Measurements from ENCODE around the gene KRTAP4-8. TPM values are rescaled to one million over a fixed set of nuclear protein-coding genes. Genes with fewer than 3 reads are reported as not detected.
"Not testable (repeated sequence)": the region's sequence is repeated elsewhere in the genome, so short reads cannot be mapped to it uniquely, and the experiment has no call there.

KRTAP4-8 gene
- total RNA-seq, 1 experiment from 2014 or later: not detected

- no peak overlapping the region for H3K4me2 ChIP-seq (ENCODE audit: low read depth, low read length, poor library complexity, severe bottlenecking)
- no peak overlapping the region for H2AFZ ChIP-seq (ENCODE audit: low read length)
- no peaks in the 10 kb centered on the region for H3K36me3 ChIP-seq (ENCODE audit: insufficient read depth, low read length)
- H3K9me2 ChIP-seq (replicated peaks; ENCODE audit: insufficient read depth, low read length): no peaks in the 10 kb centered on the region
- H3K9ac ChIP-seq (ENCODE audit: low read length): no peak overlapping the region
- no peaks in the 10 kb centered on the region for H3K9me3 ChIP-seq (ENCODE audit: low read length)
- H4K20me1 ChIP-seq (ENCODE audit: insufficient read depth, low read depth, low read length): no peaks in the 10 kb centered on the region
- H3K4me1 ChIP-seq (ENCODE audit: low read length): no peaks in the 10 kb centered on the region
- no peak overlapping the region for H3K4me3 ChIP-seq (ENCODE audit: low read length)
- no peak for DNase-seq
- H3K27ac ChIP-seq (ENCODE audit: low read length): no peak overlapping the region
- no peaks in the 10 kb centered on the region for H3K79me2 ChIP-seq (ENCODE audit: low read length)
- no peaks in the 10 kb centered on the region for H3K27me3 ChIP-seq (ENCODE audit: low read length)
Observed at GRCh38 chr17:41076788-41077187, 21.2 kb downstream of the KRTAP4-8 start.

GRCh38 chr17:41073676-41074075, 24.3 kb downstream of the KRTAP4-8 start:
- no peaks in the 10 kb centered on the region for H3K9me3 ChIP-seq (ENCODE audit: low read length)
- no peak overlapping the region for H3K27ac ChIP-seq (ENCODE audit: low read length)
- H3K9ac ChIP-seq (ENCODE audit: low read length): no peak overlapping the region
- no peak for DNase-seq
- H3K9me2 ChIP-seq (replicated peaks; ENCODE audit: insufficient read depth, low read length): no peaks in the 10 kb centered on the region
- no peak overlapping the region for H3K4me3 ChIP-seq (ENCODE audit: low read length)
- H3K4me2 ChIP-seq (ENCODE audit: low read depth, low read length, poor library complexity, severe bottlenecking): no peak overlapping the region
- H4K20me1 ChIP-seq (ENCODE audit: insufficient read depth, low read depth, low read length): no peaks in the 10 kb centered on the region
- no peaks in the 10 kb centered on the region for H3K79me2 ChIP-seq (ENCODE audit: low read length)
- H3K4me1 ChIP-seq (ENCODE audit: low read length): no peaks in the 10 kb centered on the region
- H3K27me3 ChIP-seq (ENCODE audit: low read length): no peaks in the 10 kb centered on the region
- H3K36me3 ChIP-seq (ENCODE audit: insufficient read depth, low read length): no peaks in the 10 kb centered on the region
- no peak overlapping the region for H2AFZ ChIP-seq (ENCODE audit: low read length)

- H3K4me1 ChIP-seq (ENCODE audit: low read length): no peaks in the 10 kb centered on the region
- H3K36me3 ChIP-seq (ENCODE audit: insufficient read depth, low read length): no peaks in the 10 kb centered on the region
- no peak for DNase-seq
- no peaks in the 10 kb centered on the region for H4K20me1 ChIP-seq (ENCODE audit: insufficient read depth, low read depth, low read length)
- no peak overlapping the region for H3K9ac ChIP-seq (ENCODE audit: low read length)
- no peak overlapping the region for H3K4me2 ChIP-seq (ENCODE audit: low read depth, low read length, poor library complexity, severe bottlenecking)
- H3K9me2 ChIP-seq (replicated peaks; ENCODE audit: insufficient read depth, low read length): no peaks in the 10 kb centered on the region
- no peaks in the 10 kb centered on the region for H3K27me3 ChIP-seq (ENCODE audit: low read length)
- no peak overlapping the region for H2AFZ ChIP-seq (ENCODE audit: low read length)
- H3K9me3 ChIP-seq (ENCODE audit: low read length): no peaks in the 10 kb centered on the region
- no peaks in the 10 kb centered on the region for H3K79me2 ChIP-seq (ENCODE audit: low read length)
- H3K27ac ChIP-seq (ENCODE audit: low read length): no peak overlapping the region
- no peak overlapping the region for H3K4me3 ChIP-seq (ENCODE audit: low read length)
Observed at GRCh38 chr17:41071606-41072360, 26.2 kb downstream of the KRTAP4-8 start.

GRCh38 chr17:41069031-41069430, 28.9 kb downstream of the KRTAP4-8 start:
- Histone ChIP-seq H3K9me2 (replicated peaks; ENCODE audit: insufficient read depth, low read length) (no peaks in the 10 kb centered on the region), H3K9me3 (ENCODE audit: low read length) (no peaks in the 10 kb centered on the region), H3K9ac (ENCODE audit: low read length) (no peak overlapping the region), H3K4me2 (ENCODE audit: low read depth, low read length, poor library complexity, severe bottlenecking) (no peak overlapping the region), H3K27ac (ENCODE audit: low read length) (no peak overlapping the region), H2AFZ (ENCODE audit: low read length) (no peak overlapping the region), H3K79me2 (ENCODE audit: low read length) (no peaks in the 10 kb centered on the region), H3K36me3 (ENCODE audit: insufficient read depth, low read length) (no peaks in the 10 kb centered on the region), H3K4me3 (ENCODE audit: low read length) (no peak overlapping the region), H3K27me3 (ENCODE audit: low read length) (no peaks in the 10 kb centered on the region), H4K20me1 (ENCODE audit: insufficient read depth, low read depth, low read length) (no peaks in the 10 kb centered on the region), H3K4me1 (ENCODE audit: low read length) (no peaks in the 10 kb centered on the region)
- no peak for DNase-seq

DNA sequence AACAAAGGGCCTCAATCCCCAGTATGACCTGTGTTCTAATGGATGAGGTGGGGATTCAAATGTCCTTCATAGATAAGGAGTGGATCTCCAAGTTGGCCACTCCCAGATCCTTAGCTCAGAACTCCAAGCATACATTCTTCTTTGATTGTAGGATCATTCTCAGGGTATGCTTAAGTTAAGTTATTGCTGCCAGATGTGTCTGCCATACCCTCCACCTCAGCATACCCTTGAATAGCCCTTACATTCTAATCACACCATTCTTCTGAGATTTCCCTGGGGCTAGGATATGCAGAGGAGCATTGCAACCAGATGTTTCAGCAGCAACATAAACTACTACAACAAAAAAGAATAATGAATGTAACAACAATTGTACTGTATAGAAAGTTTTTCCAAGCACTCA, 30.7 kb downstream of the KRTAP4-8 start:
- Histone ChIP-seq H3K79me2 (ENCODE audit: low read length) (no peaks in the 10 kb centered on the region), H3K27ac (ENCODE audit: low read length) (no peak overlapping the region), H3K9me3 (ENCODE audit: low read length) (no peaks in the 10 kb centered on the region), H3K4me3 (ENCODE audit: low read length) (no peak overlapping the region), H2AFZ (ENCODE audit: low read length) (no peak overlapping the region), H3K27me3 (ENCODE audit: low read length) (no peaks in the 10 kb centered on the region), H3K36me3 (ENCODE audit: insufficient read depth, low read length) (no peaks in the 10 kb centered on the region), H3K9me2 (replicated peaks; ENCODE audit: insufficient read depth, low read length) (no peaks in the 10 kb centered on the region), H3K4me1 (ENCODE audit: low read length) (no peaks in the 10 kb centered on the region), H3K4me2 (ENCODE audit: low read depth, low read length, poor library complexity, severe bottlenecking) (no peak overlapping the region), H4K20me1 (ENCODE audit: insufficient read depth, low read depth, low read length) (no peaks in the 10 kb centered on the region), H3K9ac (ENCODE audit: low read length) (no peak overlapping the region)
- DNase-seq: no peak

DNA sequence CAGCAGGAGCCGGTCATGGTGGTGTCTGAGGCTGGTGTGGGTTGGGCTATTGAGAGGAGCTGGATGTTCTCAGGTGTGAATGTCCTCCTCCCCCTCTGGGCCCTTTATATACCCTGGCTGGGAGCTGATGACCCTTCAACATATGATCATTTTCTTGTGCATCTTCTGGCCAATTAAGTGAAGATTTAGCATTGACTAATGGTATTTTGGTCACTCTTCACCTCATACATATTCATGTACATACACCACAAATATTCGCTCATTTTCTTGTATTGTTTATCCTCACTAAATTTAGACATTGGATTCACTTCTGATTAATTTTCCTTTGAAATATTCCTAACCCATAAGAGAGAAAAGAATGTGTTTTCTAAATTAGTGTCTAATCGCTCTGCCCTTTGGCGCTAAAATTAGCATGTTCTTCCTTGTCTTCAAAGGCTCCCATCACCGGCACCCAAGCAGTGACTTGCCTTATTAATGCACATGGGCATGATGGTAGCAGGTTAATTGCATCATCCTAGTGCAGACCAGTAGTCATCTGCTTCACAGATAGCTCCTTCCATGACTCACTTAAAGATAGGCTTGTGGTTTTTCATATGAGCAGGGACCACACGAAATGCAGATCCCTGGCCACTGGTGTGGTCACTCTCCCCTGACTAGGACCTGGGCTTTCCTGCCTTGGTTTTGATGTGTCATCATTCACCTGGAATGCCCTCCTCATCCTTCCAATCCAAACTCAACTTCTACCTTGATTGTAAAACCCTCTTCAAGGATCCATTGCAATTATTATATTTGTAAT, 31.9 kb downstream of the KRTAP4-8 start, which contains the start of gene KRTAP2-4:
Gene KRTAP2-4 (minus strand): TSS at position 51 of the 796 bp plus-strand sequence. CDS start 34 bp downstream, at position 17.
- no peaks in the 10 kb centered on the region for H3K36me3 ChIP-seq (ENCODE audit: insufficient read depth, low read length)
- H3K9me3 ChIP-seq (ENCODE audit: low read length): no peaks in the 10 kb centered on the region
- no peak for DNase-seq
- H3K9me2 ChIP-seq (replicated peaks; ENCODE audit: insufficient read depth, low read length): no peaks in the 10 kb centered on the region
- no peaks in the 10 kb centered on the region for H3K27me3 ChIP-seq (ENCODE audit: low read length)
- no peak within 1 kb of the TSS for H3K4me3 ChIP-seq (ENCODE audit: low read length)
- no peak within 1 kb of the TSS for H3K27ac ChIP-seq (ENCODE audit: low read length)
- no peak within 1 kb of the TSS for H2AFZ ChIP-seq (ENCODE audit: low read length)
- no peak within 1 kb of the TSS for H3K9ac ChIP-seq (ENCODE audit: low read length)
- no peaks in the 10 kb centered on the region for H3K4me1 ChIP-seq (ENCODE audit: low read length)
- no peak within 1 kb of the TSS for H3K4me2 ChIP-seq (ENCODE audit: low read depth, low read length, poor library complexity, severe bottlenecking)
- H3K79me2 ChIP-seq (ENCODE audit: low read length): no peaks in the 10 kb centered on the region
- no peaks in the 10 kb centered on the region for H4K20me1 ChIP-seq (ENCODE audit: insufficient read depth, low read depth, low read length)

- H3K9me3 ChIP-seq (ENCODE audit: low read length); H3K4me3 ChIP-seq (ENCODE audit: low read length); H3K27ac ChIP-seq (ENCODE audit: low read length); H3K27me3 ChIP-seq (ENCODE audit: low read length); H3K36me3 ChIP-seq (ENCODE audit: insufficient read depth, low read length); H2AFZ ChIP-seq (ENCODE audit: low read length); H3K79me2 ChIP-seq (ENCODE audit: low read length); H4K20me1 ChIP-seq (ENCODE audit: insufficient read depth, low read depth, low read length); H3K9ac ChIP-seq (ENCODE audit: low read length); H3K9me2 ChIP-seq (replicated peaks; ENCODE audit: insufficient read depth, low read length); DNase-seq; H3K4me1 ChIP-seq (ENCODE audit: low read length); H3K4me2 ChIP-seq (ENCODE audit: low read depth, low read length, poor library complexity, severe bottlenecking): not testable (repeated sequence)
Observed at GRCh38 chr17:41065016-41065689, 32.8 kb downstream of the KRTAP4-8 start.

DNA sequence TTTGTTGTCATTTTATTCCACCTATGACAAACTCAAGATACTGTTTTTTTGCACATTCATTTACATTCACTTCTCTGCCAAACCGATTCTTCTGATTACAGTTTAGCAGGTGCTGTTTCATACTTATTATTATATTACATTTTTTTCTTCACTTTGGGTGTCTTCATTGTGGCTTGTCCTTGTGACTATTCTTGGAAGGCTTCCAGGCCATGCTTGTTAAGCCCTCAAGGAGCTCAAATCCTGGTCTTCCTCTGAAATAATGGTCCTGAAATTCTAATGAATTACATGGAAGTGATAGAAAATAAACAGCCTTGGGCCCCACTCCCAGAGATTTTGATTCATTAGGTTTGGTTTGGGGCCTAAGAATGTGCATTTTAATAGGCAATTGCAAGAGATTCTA, 33.6 kb downstream of the KRTAP4-8 start:
- DNase-seq: no peak

More for the DNA sequence above, 33.6 kb downstream of the KRTAP4-8 start:
- no peak overlapping the region for H3K9ac ChIP-seq (ENCODE audit: low read length)
- no peaks in the 10 kb centered on the region for H4K20me1 ChIP-seq (ENCODE audit: insufficient read depth, low read depth, low read length)
- H3K27ac ChIP-seq (ENCODE audit: low read length): no peak overlapping the region
- no peak overlapping the region for H3K4me3 ChIP-seq (ENCODE audit: low read length)
- H3K4me2 ChIP-seq (ENCODE audit: low read depth, low read length, poor library complexity, severe bottlenecking): no peak overlapping the region
- H2AFZ ChIP-seq (ENCODE audit: low read length): no peak overlapping the region
- no peaks in the 10 kb centered on the region for H3K36me3 ChIP-seq (ENCODE audit: insufficient read depth, low read length)
- no peaks in the 10 kb centered on the region for H3K9me3 ChIP-seq (ENCODE audit: low read length)
- H3K79me2 ChIP-seq (ENCODE audit: low read length): no peaks in the 10 kb centered on the region
- H3K9me2 ChIP-seq (replicated peaks; ENCODE audit: insufficient read depth, low read length): no peaks in the 10 kb centered on the region
- H3K4me1 ChIP-seq (ENCODE audit: low read length): no peaks in the 10 kb centered on the region
- H3K27me3 ChIP-seq (ENCODE audit: low read length): no peaks in the 10 kb centered on the region

All from Karpas-422 (cell line).